Measurements from ENCODE around the gene EDEM2.
"Not testable (repeated sequence)": the region's sequence is repeated elsewhere in the genome, so short reads cannot be mapped to it uniquely, and the experiment has no call there.

Gene EDEM2

DNA sequence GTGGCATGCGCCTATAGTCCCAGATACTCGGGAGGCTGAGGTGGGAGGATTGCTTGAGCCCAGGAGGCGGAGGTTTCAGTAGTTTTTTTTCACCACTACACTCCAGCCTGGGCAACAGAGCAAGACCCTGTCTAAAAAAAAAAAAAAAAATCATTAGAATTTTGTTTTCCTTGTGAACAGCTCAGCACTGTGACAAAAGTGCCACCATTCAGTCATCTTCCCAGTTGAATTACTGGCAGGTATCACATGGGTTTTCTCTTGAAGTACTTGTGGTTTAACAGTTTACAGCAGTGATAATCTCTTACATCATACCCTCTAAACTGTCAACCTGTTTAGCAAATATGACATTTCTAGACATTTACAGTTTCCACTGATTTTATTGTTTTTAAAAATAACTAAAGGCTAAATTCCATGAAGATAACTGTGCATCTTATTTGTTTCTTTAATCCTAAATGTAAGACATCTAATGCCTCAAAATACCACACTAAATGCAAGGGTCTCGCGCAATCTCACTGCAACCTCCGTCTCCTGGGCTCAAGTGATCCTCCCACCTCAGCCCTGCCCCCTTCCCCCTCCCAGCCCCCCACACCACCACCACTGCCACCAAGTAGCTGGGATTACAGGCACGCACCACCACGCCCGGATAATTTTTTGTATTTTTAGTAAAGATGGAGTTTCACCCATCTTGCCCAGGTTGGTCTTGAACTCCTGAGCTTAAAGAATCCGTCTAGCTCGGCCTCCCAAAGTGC lies 61.5 kb downstream of the EDEM2 start:
- DNase-seq, result peak; percentile 63

DNA sequence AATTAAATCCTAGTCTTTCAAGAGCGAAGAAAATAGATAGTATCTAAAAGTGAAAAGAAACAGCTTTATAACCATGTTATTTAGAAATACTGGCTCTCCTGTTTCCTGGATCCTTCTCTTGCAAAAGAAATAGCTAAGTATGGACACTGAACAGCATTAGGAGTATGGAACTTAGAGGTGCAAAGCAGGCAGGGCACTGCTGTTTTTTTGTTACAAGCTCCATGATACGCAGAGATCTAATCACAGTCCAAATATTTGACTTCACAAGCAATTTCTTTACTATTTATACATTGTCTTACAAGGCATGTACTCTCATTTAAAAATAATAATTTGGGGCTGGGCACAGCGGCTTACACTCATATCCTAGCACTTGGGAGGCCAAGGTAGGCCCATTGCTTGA lies 62.1 kb downstream of the EDEM2 start:
- no peak for DNase-seq

DNA sequence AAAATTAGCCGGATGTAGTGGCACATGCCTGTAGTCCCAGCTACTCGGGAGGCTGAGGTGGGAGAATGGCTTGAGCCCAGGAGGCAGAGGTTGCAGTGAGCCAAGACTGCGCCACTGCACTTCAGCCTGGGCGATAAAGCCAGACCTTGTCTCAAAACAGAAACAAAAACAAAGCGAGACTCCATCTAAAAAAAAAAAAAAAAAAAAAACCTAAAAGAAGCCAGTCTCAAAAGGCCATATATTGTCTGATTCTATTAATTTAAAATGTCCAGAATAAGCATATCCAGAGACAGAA lies 66.8 kb downstream of the EDEM2 start:
- not testable (repeated sequence) for DNase-seq

DNA sequence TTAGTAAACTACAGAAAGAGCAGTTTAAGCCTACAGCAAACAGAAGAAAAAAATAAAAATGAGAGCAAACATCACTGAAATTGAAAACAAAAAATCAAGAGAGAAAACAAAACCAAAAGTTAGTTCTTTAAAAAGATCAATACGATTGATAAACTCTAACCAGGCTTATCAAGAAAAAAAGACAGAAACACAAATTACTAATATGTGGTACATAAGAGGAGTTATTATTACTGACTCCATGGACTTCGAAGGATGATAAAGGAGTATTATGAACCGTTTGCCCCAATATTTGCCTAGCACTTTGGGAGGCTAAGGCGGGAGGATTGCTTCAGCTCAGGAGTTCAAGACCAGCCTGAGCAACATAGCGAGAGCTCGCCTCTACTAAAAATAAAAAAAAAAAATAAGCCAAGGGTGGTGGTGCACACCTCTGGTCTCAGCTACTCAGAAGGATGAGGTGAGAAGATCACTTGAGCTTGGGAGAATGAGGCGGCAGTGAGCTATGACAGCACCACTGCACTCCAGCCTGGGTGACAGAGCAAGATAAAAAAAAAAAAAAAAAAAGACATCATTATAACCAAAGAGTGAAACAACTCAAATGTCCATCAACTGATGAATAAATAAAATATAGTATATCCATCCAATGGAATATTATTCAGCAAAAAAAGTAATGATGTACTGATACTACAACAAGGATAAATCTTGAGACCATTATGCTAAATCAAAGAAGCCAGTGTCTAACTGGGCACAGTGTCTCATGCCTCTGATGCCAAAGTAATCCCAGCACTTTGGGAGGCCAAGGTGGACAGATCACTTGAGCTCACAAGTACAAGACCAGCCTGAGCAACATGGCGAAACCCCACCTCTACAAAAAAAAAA lies 67.4 kb downstream of the EDEM2 start:
- no peak for DNase-seq

DNA sequence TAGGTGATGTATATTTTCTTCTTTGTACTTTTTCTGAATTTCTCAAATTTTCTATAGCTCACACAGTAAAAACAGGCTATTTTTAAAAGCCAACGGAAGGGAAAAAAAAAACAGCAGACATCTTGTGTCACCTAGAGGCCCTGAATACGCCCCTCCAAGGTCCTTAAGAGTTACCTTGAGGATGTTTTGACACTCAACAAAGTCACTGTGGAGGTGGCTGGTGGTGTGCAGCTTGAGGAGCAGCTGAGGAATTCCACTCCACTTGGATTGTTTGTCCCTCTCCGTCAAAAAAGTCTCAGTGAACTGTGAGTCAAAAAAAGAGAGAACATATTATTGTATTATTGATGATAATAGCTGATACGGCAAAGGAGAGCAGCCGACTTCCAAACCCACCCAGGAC lies 69.3 kb downstream of the EDEM2 start:
- DNase-seq, result no peak

DNA sequence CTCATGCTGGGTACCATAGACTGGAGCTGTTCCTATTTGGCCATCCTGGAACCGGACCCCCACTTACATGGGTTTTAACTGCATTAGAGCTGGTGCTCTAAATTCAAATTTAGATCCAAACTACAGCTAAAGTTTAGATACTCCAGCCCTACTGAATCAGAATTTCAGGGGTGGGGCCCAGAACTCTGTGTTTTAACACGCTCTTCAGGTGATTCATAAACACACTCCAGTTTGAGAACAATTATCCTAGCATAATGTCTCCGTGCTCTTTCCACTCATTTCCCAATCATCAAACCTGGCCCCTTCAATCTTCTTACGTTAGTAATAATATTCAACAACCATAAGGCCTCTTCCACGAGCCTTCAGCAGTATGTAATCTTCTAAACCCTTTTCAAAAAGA lies 69.8 kb downstream of the EDEM2 start:
- DNase-seq, result no peak

DNA sequence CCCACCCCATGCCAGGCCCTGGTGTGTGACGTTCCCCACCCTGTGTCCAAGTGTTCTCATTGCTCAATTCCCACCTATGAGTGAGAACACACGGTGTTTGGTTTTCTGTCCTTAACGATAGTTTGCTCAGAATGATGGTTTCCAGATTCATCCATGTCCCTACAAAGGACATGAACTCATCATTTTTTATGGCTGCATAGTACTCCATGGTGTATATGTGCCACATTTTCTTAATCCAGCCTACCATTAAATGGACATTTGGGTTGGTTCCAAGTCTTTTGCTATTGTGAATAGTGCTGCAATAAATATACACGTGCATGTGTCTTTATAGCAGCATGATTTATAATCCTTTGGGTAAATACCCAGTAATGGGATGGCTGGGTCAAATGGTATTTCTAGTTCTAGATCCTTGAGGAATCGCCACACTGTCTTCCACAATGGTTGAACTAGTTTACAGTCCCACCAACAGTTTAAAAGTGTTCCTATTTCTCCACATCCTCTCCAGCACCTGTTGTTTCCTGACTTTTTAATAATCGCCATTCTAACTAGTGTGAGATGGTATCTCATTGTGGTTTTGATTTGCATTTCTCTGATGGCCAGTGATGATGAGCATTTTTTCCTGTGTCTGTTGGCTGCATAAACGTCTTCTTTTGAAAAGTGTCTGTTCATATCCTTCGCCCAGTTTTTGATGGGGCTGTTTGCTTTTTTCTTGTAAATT lies 75.5 kb downstream of the EDEM2 start:
- not testable (repeated sequence) for DNase-seq

DNA sequence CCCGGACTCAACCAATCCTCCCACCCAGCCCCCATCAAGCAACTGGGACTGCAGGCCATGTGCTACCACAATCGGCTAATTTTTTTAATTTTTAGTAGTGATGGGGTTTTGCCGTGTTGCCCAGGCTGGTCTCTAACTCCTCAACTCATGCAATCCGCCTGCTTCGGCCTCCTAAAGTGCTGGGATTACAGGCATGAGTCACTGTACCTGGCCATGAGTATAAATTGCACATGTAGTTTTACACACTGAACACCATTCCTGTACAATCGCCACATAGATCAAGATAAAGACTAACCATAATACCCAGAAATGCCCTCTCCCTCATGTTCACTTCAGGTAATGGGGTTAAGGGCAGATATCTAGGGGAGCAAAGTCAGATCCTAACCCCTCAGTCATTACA lies 80.9 kb downstream of the EDEM2 start:
- no peak for DNase-seq
